GM21367 (cell line): Measurements from ENCODE around the gene PNMA8B.
"Not testable (repeated sequence)": the region's sequence is repeated elsewhere in the genome, so short reads cannot be mapped to it uniquely, and the experiment has no call there.

Experiments used
- ATAC-seq: cut with Tn5 transposase; IDR thresholded peaks from one replicate; pipeline ENCODE4 v1.9.1; 2021; ENCODE audit not compliant: unreplicated experiment

Gene PNMA8B, protein sequence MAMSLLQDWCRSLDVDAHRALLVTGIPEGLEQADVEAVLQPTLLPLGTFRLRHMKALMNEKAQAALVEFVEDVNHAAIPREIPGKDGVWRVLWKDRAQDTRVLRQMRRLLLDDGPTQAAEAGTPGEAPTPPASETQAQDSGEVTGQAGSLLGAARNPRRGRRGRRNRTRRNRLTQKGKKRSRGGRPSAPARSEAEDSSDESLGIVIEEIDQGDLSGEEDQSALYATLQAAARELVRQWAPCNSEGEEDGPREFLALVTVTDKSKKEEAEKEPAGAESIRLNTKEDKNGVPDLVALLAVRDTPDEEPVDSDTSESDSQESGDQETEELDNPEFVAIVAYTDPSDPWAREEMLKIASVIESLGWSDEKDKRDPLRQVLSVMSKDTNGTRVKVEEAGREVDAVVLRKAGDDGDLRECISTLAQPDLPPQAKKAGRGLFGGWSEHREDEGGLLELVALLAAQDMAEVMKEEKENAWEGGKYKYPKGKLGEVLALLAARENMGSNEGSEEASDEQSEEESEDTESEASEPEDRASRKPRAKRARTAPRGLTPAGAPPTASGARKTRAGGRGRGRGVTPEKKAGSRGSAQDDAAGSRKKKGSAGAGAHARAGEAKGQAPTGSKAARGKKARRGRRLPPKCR

DNA sequence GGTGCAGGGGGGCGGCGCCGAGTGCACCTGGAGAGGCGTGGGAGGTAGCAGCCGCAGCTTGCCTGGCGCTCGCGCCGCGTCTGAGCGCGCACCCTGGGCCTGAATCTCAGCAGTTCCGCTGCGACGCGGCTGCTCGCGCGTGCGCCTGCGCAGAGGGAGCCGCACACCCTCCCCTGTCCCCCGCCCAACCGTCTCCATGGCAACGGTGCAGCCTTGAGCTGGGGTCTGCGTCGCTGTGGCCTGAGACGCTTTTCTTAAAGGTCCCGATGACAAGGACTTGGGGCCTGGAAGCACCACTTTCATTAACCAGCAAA, at the start of gene PNMA8B:
TSS of gene PNMA8B (minus strand) at position 82 of the 314 bp plus-strand sequence. CDS start 402 bp downstream, outside the sequence.
- ATAC-seq, result no peak

DNA sequence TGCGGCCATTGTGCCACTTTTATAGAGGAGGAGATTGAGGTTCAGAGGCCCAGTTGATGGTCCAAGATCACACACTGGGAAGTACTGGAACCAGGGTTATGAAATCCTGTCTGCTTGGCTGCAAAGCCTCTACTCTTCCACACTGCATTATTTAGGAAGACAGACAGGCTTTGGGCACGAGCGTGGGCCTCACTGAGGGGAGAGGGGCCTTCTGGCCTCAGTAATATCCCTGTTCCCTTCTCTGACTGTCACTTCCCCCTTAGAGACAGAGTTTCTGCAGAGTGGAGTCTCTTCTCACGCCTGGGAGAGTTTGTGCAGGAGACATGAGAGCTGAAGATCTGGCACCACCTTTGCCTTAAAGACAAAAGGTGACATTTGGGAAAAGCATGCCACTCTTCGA, 49.0 kb upstream of the PNMA8B start:
- no peak for ATAC-seq

DNA sequence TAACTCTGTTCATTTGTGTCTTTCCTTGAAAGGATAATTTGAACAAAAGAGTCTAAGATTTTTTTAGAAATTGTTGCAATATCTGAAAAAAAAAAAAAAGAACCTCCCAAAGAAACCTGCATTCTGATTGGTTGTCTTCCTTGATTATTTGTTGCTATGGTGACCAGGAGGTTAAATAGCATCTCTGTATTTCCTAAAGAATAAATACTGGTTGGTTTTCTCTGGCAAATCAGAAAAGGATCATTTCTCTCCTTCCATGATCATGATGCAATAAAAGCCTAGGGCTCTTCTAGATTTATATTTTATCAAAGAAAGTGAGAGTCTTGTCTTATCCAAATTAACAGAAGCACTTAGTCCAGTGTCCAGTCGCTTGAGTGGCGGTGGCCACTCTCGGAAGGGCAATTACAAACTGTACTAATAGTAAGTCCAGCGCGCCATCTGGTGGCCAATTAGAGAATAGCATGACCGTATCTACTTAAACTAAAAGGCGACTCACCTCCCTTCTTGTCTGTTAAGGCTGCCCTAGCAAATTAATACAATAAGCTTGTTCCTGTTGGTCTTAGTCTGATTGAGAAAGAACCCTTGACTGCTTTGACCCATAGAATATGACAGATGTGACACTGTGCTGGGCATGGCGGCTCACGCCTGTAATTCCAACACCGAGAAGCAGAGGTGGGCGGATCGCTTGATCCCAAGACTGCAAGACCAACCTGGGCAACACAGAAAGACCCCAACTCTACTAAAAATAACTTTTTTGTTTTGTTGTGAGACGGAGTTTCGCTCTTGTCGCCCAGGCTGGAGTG, 47.0 kb upstream of the PNMA8B start:
- ATAC-seq, result no peak

DNA sequence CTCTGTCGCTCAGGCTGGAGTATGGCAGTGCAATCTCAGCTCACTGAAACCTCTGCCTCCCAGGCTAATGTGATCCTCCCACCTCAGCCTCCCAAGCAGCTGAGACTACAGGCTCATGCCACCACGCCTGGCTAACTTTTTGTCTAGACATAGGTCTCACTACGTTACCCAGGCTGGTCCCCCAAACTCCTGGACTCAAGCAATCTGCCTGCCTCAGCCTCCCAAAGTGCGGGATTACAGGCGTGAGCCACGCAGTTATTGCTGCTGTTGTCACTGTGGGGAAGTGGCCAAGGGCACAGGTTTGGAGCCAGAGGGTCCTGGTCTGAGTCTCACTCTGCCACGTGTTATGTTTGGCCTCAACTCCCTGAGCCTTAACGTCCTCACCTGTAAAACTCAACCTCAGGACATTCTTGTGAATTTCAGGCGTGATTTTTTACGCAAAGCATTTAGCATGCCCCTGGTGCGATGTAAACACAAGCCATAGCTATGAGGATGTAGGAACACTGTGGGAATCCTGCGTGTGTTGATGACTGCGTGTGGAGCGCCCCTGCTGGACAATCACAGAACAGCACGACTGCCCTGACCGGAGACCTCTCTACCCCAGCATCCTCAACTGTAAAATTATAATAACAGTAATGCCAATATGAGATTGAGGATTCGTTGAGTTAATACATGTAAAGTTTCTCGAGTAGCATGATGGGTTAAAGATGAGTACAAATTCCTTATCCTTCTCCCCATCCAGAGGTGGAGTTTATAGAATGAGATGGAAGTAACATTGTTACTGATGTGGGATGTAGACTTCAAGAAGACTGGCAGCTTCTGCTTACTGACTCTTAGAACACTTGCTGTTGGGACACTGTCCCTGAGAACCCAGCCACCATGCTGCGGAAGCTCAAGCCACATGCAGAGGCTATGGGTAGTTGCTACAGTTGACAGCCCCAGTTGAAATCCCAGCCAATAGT, 41.8 kb upstream of the PNMA8B start:
- no peak for ATAC-seq

DNA sequence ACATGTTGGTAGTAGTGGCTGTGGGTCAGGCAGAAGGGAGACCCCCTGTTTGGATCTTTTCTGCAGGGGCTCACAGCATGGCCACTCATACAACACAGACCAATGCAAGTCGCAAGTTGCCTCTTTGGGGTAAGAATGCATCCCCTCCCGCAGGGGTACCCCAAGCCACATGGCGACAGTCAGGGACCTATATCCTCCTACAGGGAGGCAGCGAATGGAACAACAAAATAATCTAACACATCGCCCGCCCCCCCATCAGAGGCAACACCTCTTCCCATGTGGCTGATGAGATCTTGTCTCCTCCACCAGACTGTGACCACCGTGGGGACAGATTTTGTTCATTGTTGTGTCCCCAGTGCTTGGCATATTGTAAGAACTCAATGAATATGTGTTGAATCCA, 40.7 kb upstream of the PNMA8B start:
- ATAC-seq, result no peak

DNA sequence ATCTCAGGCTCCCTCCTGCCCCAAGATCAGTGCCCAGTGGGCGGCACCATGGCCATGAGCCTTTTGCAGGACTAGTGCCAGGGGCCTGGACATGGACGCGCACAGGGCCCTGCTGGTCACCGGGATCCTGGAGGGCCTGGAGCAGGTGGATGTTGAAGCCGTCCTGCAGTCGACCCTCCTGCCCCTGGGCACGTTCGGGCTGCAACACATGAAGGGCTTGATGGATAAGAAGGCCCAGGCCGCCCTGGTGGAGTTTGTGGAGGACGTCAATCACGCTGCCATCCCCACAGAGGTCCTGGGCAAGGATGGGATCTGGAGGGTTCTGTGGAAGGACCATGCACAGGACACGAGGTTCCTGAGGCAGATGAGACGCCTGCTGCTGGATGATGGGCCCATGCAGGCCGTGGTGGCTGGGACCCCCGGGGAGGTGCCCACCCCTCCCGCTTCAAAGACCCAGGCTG, 38.0 kb upstream of the PNMA8B start:
- no peak for ATAC-seq

DNA sequence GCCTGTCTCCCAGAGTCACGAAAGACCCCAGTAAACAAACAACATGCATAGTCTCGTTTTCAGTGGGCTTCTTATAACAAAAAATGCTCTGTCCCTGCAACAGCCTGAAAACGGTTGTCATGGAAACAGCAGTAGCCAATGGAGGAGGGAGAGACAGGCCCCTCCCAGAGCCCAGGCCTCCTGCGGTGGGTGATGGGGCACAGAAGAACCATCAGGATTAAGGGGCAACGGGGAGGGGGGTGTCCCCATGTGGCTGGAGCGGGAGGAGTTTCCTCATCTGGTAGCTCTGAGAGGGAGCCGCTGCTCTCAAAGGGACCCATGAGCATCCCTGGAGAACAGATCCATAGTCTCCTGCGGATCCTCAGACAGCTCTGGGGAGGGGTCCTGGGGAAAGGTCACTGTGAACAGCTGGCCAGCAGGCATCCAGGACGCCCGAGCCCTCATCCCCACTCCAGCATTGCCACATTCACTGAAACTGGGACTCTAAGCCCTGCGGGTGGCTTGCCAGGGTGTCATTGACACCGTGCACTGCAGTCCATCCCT, 37.5 kb upstream of the PNMA8B start:
- ATAC-seq, result no peak

DNA sequence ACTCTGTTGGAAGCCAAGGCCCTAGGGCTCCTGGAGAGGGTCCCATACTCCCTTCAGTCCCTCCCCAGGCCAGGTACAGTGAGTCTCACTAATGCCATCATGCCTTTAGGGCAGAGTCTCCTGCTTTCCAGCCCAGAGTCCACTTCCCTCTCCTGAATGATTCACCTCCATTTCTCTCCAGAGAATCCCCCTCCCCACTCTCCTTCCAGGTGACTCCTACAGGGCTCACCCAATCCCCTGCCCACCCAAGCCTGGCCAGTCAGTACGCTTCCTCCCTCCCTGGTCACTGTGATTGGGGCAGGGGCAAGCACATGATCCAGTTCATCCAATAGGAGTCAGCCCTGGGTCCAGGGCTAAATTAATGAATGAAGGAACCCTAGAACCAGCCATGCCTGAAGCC, 35.0 kb upstream of the PNMA8B start:
- no peak for ATAC-seq

DNA sequence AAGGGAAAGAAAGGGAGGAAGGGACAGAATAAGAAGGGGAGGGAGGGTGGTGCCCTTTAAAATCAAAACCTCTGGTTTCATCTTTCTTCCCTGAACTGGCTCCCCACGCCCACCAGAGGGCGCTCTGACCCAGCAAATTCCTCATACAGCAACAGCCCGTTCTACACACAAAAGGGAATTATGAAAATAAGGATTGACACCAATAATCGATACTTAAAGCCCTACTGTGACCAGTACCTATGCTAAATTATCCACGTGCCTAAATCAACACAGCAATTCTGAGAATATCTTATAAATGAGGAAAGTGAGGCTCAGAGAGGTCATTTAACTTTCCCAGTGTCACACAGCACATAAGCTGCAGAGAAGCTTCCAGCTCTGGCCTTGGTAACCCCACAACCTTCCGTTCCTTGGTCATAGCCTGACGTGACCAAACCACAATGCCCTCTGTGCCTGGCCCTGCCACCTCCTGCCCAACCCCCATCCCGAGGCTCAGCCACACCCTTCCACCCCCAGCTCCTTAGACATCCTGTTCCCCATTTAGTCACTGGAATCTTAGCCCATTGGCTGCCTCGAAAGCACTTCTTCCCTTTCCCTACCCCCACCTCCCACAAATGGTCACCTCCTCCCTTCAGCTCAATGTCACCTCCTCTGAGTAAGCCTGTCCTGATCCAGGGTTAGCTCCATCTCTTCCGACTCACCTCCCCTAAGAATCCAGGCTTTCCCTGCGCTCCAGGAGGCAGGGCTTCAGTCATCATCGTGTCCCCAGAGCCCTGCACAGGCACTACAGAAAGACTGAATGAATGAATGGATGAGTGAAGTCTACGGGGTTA, 34.2 kb upstream of the PNMA8B start:
- ATAC-seq, result no peak

DNA sequence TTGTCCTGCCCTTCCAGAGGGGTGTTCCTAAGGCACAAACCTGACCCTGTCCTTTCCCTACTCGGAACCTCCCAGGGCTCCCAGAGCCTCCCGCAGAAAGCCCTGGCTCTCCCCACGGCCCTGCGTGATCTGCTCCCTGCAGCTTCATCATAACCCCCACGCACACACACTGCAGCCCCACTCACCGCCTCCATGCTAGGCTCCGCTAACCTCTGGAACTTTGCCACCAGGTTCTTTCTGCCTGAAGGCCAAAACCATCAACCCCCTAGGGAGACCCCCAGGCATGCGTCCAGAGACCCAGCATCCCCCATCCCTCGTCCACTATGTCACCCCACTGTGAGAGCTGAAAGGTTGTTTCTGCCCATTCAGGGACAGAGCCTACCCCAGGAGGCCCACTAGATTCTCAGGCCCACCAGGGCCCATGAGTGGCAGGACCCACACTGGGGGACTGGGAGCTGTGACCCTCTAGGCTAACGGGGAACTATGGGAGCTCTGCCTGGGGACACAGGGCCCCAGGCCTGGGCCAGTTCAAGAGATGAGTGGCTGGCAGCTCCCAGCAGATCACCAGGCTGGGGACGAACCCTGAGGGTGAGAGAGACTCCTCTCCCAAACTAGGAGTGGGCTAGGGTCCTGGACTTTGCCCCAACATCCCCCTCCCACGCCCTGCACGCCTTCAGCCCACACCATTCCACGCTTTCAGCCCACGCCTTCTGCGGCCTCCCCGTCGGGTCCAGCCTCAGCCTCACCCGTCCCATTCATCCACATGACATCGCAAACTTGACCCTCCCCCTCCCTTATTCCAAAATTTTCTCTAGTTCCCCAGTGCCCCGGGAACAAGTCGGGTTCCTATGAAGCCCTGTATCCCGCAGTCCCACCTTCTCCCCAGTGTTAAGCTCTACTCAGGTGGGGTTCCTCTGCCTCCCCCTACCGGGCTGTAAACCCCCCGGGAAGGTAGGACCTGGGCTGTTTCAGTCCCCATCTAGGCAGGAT, 33.2 kb upstream of the PNMA8B start:
- ATAC-seq, result no peak

DNA sequence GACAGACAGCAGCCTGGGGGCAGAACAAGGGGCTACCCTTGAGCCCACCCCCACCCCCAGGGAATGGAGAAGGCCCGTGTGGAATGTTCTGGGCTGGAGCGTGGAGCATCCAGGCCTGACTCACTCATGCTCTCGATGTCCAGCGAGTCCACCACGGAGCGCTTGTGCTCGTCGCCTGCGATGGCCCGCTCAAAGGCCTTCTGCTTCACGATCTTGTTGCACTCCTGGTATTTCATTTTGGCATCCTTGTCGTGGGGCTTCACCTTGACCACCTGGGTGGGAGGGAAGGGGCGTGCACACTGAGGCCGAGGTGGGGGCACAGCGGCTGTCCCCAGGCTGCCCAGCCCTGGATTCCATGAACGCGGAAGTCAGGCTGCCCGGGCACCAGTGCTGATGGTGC, 31.1 kb upstream of the PNMA8B start:
- ATAC-seq, result not testable (repeated sequence)

DNA sequence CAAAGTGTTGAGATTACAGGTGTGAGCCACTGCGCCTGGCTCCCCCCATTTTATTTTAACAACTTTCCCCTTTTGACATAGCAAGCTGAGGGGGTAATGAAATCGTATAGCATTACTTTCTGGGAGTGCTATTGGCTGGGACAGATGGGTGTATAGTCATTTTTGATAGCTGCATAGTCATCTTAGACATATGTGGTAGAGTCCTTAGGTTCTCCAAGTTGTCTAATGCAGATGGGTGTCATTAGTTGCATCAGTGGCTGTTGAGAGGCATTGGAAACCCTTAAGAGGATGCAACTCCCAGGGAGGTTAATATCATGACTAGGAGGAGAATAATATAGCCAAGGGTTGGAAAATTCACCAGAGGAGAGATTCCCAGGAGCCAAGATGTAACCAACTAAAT, 28.6 kb upstream of the PNMA8B start:
- no peak for ATAC-seq

DNA sequence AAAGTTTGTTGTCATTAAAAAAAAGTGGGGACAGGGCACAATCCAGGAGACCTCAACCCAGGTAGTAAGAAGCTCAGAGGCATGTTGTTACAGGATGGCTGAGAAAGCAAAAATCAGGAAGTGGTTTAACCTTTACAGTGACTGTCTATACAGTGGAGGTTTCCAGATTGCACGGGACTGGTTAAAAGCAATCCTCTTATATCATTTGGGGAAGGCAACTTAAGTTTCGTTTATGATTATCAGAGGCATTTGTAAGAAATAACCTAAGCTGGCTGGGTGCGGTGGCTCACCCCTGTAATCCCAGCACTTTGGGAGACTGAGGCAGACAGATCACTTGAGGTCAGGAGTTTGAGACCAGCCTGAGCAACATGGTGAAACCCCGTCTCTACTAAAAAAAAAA, 27.3 kb upstream of the PNMA8B start:
- not testable (repeated sequence) for ATAC-seq

DNA sequence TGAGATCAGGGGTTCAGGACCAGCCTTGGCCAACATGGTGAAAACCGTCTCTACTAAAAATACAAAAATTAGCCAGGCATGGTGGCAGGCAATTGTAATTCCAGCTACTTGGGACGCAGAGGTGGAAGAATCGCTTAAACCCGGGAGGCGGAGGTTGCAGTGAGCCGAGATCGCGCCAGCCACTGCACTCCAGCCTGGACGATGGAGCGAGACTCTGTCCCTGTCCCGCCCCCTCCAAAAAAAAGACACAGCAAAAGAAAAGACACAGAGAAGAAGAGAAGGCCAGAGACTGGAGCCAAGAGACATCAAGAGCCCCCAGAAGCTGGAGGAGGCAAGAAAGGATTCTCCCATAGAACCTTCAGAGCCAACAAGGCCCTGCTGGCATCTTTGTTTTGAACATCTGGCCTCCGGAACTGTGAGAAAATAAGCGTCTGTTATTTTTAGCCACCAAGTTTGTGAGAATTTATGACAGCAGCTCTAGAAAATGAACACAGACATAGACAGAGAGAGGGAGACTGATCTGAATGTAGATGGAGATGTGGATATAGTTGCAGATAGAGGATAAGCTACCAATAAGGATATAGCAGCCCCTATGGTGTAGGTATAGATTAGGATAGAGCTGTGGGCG, 25.7 kb upstream of the PNMA8B start:
- ATAC-seq, result no peak

DNA sequence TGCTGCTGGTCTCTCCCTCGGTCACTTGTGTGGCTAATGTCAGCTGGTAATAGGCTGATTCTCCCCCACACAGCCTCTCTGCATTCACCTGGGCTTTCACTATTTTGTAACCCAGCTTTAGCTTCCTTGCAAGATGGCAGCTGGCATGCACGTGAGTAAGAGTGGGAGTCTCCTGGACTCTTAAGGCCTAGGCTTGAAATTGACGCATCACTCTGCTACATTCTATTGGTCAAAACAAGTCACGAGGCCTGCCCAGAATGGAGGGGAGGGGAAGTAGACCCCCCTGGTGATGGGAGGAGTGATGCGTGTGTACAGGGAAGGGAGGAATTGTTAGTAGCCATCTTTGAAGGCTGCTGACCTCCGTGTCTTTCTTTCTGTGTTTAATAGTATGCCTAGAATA, 24.9 kb upstream of the PNMA8B start:
- no peak for ATAC-seq

DNA sequence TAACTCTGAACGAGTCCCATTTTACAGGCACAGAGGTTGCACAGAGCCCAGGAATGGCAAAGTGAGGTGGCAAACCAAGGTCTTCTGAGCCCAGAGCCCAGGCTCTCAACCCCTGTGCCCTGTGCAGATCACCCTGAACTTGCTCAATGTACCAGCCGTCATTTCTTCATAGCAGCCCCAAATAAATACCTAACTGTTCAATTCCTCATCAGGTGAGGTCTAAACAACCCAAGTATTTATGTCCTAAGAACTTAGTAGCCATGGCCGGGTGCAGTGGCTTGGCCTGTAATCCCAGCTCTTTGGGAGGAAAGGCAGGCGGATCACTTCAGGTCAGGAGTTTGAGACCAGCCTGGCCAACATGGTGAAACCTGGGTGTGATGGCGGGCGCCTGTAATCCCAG, 21.8 kb upstream of the PNMA8B start:
- no peak for ATAC-seq

DNA sequence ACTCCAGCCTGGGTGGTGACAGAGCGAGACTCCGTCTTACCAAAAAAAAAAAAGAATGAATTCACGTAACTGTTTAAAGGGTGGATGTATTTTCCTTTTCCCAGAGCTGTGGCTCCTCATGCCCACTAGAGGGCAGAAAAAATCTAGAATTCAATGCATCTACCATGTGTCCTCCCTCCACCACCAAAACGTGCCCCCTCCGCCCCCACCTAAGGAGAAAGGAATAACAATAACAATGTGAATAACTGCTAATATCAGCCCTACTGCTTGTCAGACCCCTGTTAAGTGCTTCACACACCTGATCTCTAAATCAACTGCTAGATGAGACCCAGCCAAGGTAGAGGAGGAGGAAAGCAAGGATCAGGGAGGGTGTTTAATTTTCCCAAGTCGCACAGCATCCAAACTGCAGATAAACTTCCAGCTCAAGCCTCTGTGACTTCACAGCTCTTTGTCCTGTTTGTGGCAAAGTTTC, 20.2 kb upstream of the PNMA8B start:
- ATAC-seq, result no peak

DNA sequence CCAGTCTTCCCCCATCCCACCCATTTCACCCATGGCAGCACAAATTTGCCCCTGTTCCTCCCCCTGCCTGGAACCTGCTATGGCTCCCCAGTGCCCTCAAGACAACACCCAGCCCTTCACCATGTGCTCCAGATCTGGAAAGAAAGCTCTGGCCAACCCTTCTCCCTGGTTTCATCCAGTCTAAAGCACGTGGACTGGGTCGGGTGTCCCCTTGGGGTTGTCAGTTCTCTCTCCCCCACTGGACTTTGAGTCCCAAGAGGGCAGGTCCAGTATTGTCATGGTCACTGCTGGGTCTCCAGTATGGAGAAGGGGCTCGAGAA, 19.6 kb upstream of the PNMA8B start:
- ATAC-seq, result no peak
